ENCODE measurements around the gene CCDC157. TPM values are rescaled to one million over a fixed set of nuclear protein-coding genes. Genes with fewer than 3 reads are reported as not detected.

The CCDC157 gene
- 0.70 and 1.4 TPM in 2 replicates for total RNA-seq (2014; rRNA removed; shearing (Covaris generic))

GRCh38 chr22:30356449-30357235 is at the start of gene CCDC157, which contains the start of gene SF3A1:
TSS of gene CCDC157 (plus strand) at chr22:30357007. CDS start at chr22:30366001, 8,994 bp downstream.
TSS of gene SF3A1 (minus strand) at chr22:30356894. CDS start at chr22:30356792, 102 bp downstream.
- DNase-seq (ENCODE audit: low spot score), result peak; percentile 71

GRCh38 chr22:30307041-30307574 is 49.7 kb upstream of the CCDC157 start:
- no peak for DNase-seq (ENCODE audit: low spot score)

- no peak for DNase-seq (ENCODE audit: low spot score)
Observed at GRCh38 chr22:30308093-30308492, 48.7 kb upstream of the CCDC157 start.

GRCh38 chr22:30308518-30309230 is 48.1 kb upstream of the CCDC157 start:
- DNase-seq (ENCODE audit: low spot score), result no peak

GRCh38 chr22:30309951-30310741 is 46.7 kb upstream of the CCDC157 start:
- DNase-seq (ENCODE audit: low spot score), result peak; percentile 31

GRCh38 chr22:30310881-30311771 is 45.7 kb upstream of the CCDC157 start:
- DNase-seq (ENCODE audit: low spot score), result peak; percentile 49

- peak; percentile 42 for DNase-seq (ENCODE audit: low spot score)
Observed at GRCh38 chr22:30312053-30312452, 44.8 kb upstream of the CCDC157 start.

GRCh38 chr22:30313527-30314363 is 43.1 kb upstream of the CCDC157 start:
- no peak for DNase-seq (ENCODE audit: low spot score)

GRCh38 chr22:30314915-30315314 is 41.9 kb upstream of the CCDC157 start:
- DNase-seq (ENCODE audit: low spot score), result no peak

GRCh38 chr22:30315962-30316576 is 40.7 kb upstream of the CCDC157 start:
- DNase-seq (ENCODE audit: low spot score), result no peak

- no peak for DNase-seq (ENCODE audit: low spot score)
Observed at GRCh38 chr22:30317778-30318177, 39.0 kb upstream of the CCDC157 start.

GRCh38 chr22:30318799-30319419 is 37.9 kb upstream of the CCDC157 start:
- no peak for DNase-seq (ENCODE audit: low spot score)

- DNase-seq (ENCODE audit: low spot score), result no peak
Observed at GRCh38 chr22:30320021-30320556, 36.7 kb upstream of the CCDC157 start.

GRCh38 chr22:30321461-30321860 is 35.3 kb upstream of the CCDC157 start:
- no peak for DNase-seq (ENCODE audit: low spot score)

GRCh38 chr22:30323246-30323645 is 33.6 kb upstream of the CCDC157 start:
- DNase-seq (ENCODE audit: low spot score), result no peak

GRCh38 chr22:30324014-30324730 is 32.6 kb upstream of the CCDC157 start:
- DNase-seq (ENCODE audit: low spot score), result no peak

- DNase-seq (ENCODE audit: low spot score), result peak; percentile 45
Observed at GRCh38 chr22:30325065-30325720, 31.6 kb upstream of the CCDC157 start.
